Endothelial cell of coronary artery (primary cell): Measurements from ENCODE around the gene GNB2. TPM values are rescaled to one million over a fixed set of nuclear protein-coding genes. Genes with fewer than 3 reads are reported as not detected.

Source experiments
- total RNA-seq: library from RNA; depleted of rRNA; stranded (reverse); fragments of >200 nt; gene quantifications from 2 replicates; pipeline ENCODE4 v1.2.3, GENCODE V29; 2014

Gene GNB2
- total RNA-seq: 79.3 and 96.9 TPM in 2 replicates

GRCh38 chr7:100673302-100673941 lies at the start of gene GNB2:
Gene GNB2 (plus strand): TSS chr7:100673740. CDS start chr7:100676266, 2,526 bp downstream.

GRCh38 chr7:100641463-100641859 lies 32.1 kb upstream of the GNB2 start, which contains the start of gene TFR2:
Gene TFR2 (minus strand): TSS chr7:100641552. CDS start chr7:100641509, 43 bp downstream.

GRCh38 chr7:100655908-100656674 lies 17.4 kb upstream of the GNB2 start, which contains the start of gene ACTL6B:
Gene ACTL6B (minus strand): TSS chr7:100656448. CDS start chr7:100656354, 94 bp downstream.

GRCh38 chr7:100694098-100694745 lies 20.7 kb downstream of the GNB2 start, which contains the start of gene GIGYF1:
Gene GIGYF1 (minus strand): TSS chr7:100694250. CDS start chr7:100688238, 6,012 bp downstream.

GRCh38 chr7:100705753-100706671 lies 32.5 kb downstream of the GNB2 start, which contains the start of gene POP7:
Gene POP7 (plus strand): TSS chr7:100706121. CDS start chr7:100706831, 710 bp downstream.

DNA sequence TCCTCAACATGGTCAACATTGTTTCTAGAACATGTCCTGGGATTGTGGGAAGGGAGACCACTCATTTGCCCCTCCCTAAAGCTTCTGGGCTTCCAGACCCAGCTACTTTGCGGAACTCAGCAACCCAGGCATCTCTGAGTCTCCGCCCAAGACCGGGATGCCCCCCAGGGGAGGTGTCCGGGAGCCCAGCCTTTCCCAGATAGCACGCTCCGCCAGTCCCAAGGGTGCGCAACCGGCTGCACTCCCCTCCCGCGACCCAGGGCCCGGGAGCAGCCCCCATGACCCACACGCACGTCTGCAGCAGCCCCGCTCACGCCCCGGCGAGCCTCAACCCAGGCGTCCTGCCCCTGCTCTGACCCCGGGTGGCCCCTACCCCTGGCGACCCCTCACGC lies 46.7 kb downstream of the GNB2 start, which contains the start of gene EPO:
EPO (plus strand) TSS at position 190 of the 392 bp plus-strand sequence. CDS start 513 bp downstream, outside the sequence.

Other genes with a start within 250 kb of the GNB2 start
- 0.54 and 0.85 TPM in 2 replicates for gene ZCWPW1, start 245.0 kb upstream of the GNB2 start, total RNA-seq
- 33.0 and 42.9 TPM in 2 replicates for gene MEPCE, start 243.9 kb upstream of the GNB2 start, total RNA-seq
- gene PPP1R35, start 237.2 kb upstream of the GNB2 start, total RNA-seq: 18.1 and 18.5 TPM in 2 replicates
- 1.3 and 1.9 TPM in 2 replicates for gene SPACDR, start 209.5 kb upstream of the GNB2 start, total RNA-seq
- 27.9 and 32.6 TPM in 2 replicates for gene TSC22D4, start 194.5 kb upstream of the GNB2 start, total RNA-seq
- gene NYAP1, start 189.8 kb upstream of the GNB2 start, total RNA-seq: 1.9 and 2.2 TPM in 2 replicates
- 18.0 and 19.2 TPM in 2 replicates for gene AGFG2, start 134.5 kb upstream of the GNB2 start, total RNA-seq
- gene SAP25, start 99.8 kb upstream of the GNB2 start, total RNA-seq: not detected in 2 replicates
- gene LRCH4, start 87.6 kb upstream of the GNB2 start, total RNA-seq: 6.2 and 9.3 TPM in 2 replicates
- gene FBXO24, start 87.4 kb upstream of the GNB2 start, total RNA-seq: 0.09 and 0.28 TPM in 2 replicates
- 0.28 and 0.45 TPM in 2 replicates for gene PCOLCE, start 71.4 kb upstream of the GNB2 start, total RNA-seq
- 4.0 and 4.2 TPM in 2 replicates for gene MOSPD3, start 61.2 kb upstream of the GNB2 start, total RNA-seq
- gene TFR2, start 32.2 kb upstream of the GNB2 start, total RNA-seq: 0.18 and 0.19 TPM in 2 replicates
- gene ACTL6B, start 17.3 kb upstream of the GNB2 start, total RNA-seq: not detected in 2 replicates
- 12.1 and 16.4 TPM in 2 replicates for gene GIGYF1, start 20.5 kb downstream of the GNB2 start, total RNA-seq
- 34.6 and 45.7 TPM in 2 replicates for gene POP7, start 32.4 kb downstream of the GNB2 start, total RNA-seq
- gene EPO, start 46.7 kb downstream of the GNB2 start, total RNA-seq: not detected in 2 replicates
- gene ZAN, start 59.9 kb downstream of the GNB2 start, total RNA-seq: not detected in 2 replicates
- 281 and 308 TPM in 2 replicates for gene EPHB4, start 153.8 kb downstream of the GNB2 start, total RNA-seq
- gene SLC12A9, start 179.0 kb downstream of the GNB2 start, total RNA-seq: 20.0 and 22.2 TPM in 2 replicates
- gene TRIP6, start 193.6 kb downstream of the GNB2 start, total RNA-seq: 64.1 and 73.1 TPM in 2 replicates
- gene SRRT, start 201.4 kb downstream of the GNB2 start, total RNA-seq: 49.1 and 58.4 TPM in 2 replicates
- gene UFSP1, start 216.0 kb downstream of the GNB2 start, total RNA-seq: 2.5 and 5.3 TPM in 2 replicates
- 0.18 and 0.28 TPM in 2 replicates for gene ACHE, start 222.1 kb downstream of the GNB2 start, total RNA-seq